GM19438 (cell line): ENCODE results near the gene AKAP3.

Experiments
- ATAC-seq: cut with Tn5 transposase; IDR thresholded peaks from one replicate; pipeline ENCODE4 v1.9.1; 2021; ENCODE audit warnings: low read depth; ENCODE audit not compliant: unreplicated experiment

AKAP3 gene

GRCh38 chr12:4603946-4604345 is 44.9 kb downstream of the AKAP3 start:
- ATAC-seq = no peak

GRCh38 chr12:4603421-4603820 is 45.4 kb downstream of the AKAP3 start:
- no peak for ATAC-seq

- no peak for ATAC-seq
Observed at GRCh38 chr12:4595881-4596280, 53.0 kb downstream of the AKAP3 start.

- ATAC-seq = no peak
Observed at GRCh38 chr12:4591180-4591687, 57.6 kb downstream of the AKAP3 start.

- no peak for ATAC-seq
Observed at GRCh38 chr12:4589941-4590340, 58.9 kb downstream of the AKAP3 start.

- ATAC-seq = no peak
Observed at GRCh38 chr12:4588916-4589315, 59.9 kb downstream of the AKAP3 start.

- ATAC-seq = no peak
Observed at GRCh38 chr12:4587108-4587507, 61.7 kb downstream of the AKAP3 start.

GRCh38 chr12:4586500-4586899 is 62.4 kb downstream of the AKAP3 start:
- ATAC-seq = no peak

GRCh38 chr12:4584896-4585295 is 64.0 kb downstream of the AKAP3 start:
- ATAC-seq = no peak

GRCh38 chr12:4584281-4584680 is 64.6 kb downstream of the AKAP3 start:
- ATAC-seq = no peak

- no peak for ATAC-seq
Observed at GRCh38 chr12:4580281-4580688, 68.6 kb downstream of the AKAP3 start.

GRCh38 chr12:4579305-4580102 is 69.3 kb downstream of the AKAP3 start:
- no peak for ATAC-seq

- no peak for ATAC-seq
Observed at GRCh38 chr12:4572680-4573079, 76.2 kb downstream of the AKAP3 start.

GRCh38 chr12:4569261-4569660 is 79.6 kb downstream of the AKAP3 start:
- ATAC-seq = no peak

GRCh38 chr12:4567073-4567881 is 81.6 kb downstream of the AKAP3 start:
- peak; percentile 58 for ATAC-seq

- ATAC-seq = no peak
Observed at GRCh38 chr12:4566474-4566873, 82.4 kb downstream of the AKAP3 start.
